GM23338 (cell line): Measurements from ENCODE around the gene CMIP. TPM values are rescaled to one million over a fixed set of nuclear protein-coding genes. Genes with fewer than 3 reads are reported as not detected.

Experiments used
- ATAC-seq: fragments of 200-7000 bp; cut with Tn5 transposase; 3 replicates; pipeline ENCODE4 v1.9.1; 2020
- DNase-seq: peaks from one replicate; pipeline ENCODE4 v3.0.0-alpha.2; 2015; ENCODE audit warnings: low spot score
- H2AFZ ChIP-seq: fragments of 200-600 bp; sonication (generic); 2 replicates; pipeline ENCODE4 v1.8.0; 2016; ENCODE audit warnings: antibody characterized with exemption, mild to moderate bottlenecking, moderate library complexity
- H3F3A ChIP-seq: fragments of 200-600 bp; sonication (generic); replicated peaks from 2 replicates; pipeline ENCODE4 v1.8.0; 2017; ENCODE audit warnings: antibody characterized with exemption, mixed run types, low read depth
- H3K27ac ChIP-seq: fragments of 200-600 bp; sonication (generic); 2 replicates; pipeline ENCODE4 v1.6.1; 2016; ENCODE audit warnings: low read depth
- H3K27me3 ChIP-seq: fragments of 200-600 bp; sonication (generic); 2 replicates; pipeline ENCODE4 v1.8.0; 2016; ENCODE audit warnings: mild to moderate bottlenecking, mixed run types, moderate library complexity; ENCODE audit not compliant: insufficient read depth
- H3K36me3 ChIP-seq: fragments of 200-600 bp; sonication (generic); 2 replicates; pipeline ENCODE4 v1.8.0; 2016; ENCODE audit warnings: mild to moderate bottlenecking; ENCODE audit not compliant: insufficient read depth
- H3K4me1 ChIP-seq: fragments of 200-600 bp; sonication (generic); 2 replicates; pipeline ENCODE4 v1.8.0; 2016; ENCODE audit warnings: mild to moderate bottlenecking, moderate library complexity; ENCODE audit not compliant: insufficient read depth
- H3K4me2 ChIP-seq: fragments of 200-600 bp; sonication (generic); 2 replicates; pipeline ENCODE4 v1.7.1; 2017; ENCODE audit warnings: mixed run types
- H3K4me3 ChIP-seq: fragments of 200-600 bp; sonication (generic); 2 replicates; pipeline ENCODE4 v1.6.1; 2016; ENCODE audit warnings: mixed run types
- H3K79me2 ChIP-seq: fragments of 200-600 bp; sonication (generic); replicated peaks from 2 replicates; pipeline ENCODE4 v1.8.0; 2017; ENCODE audit warnings: mild to moderate bottlenecking; ENCODE audit not compliant: insufficient read depth
- H3K9me2 ChIP-seq: fragments of 200-600 bp; sonication (generic); 2 replicates; pipeline ENCODE4 v1.8.0; 2017; ENCODE audit not compliant: insufficient read depth
- H4K20me1 ChIP-seq: fragments of 200-600 bp; sonication (generic); replicated peaks from 2 replicates; pipeline ENCODE4 v1.8.0; 2017; ENCODE audit warnings: mild to moderate bottlenecking; ENCODE audit not compliant: insufficient read depth
- H3K27ac Mint-ChIP-seq: 2 replicates; pipeline ENCODE4 v1.8.0; 2020; ENCODE audit warnings: inconsistent platforms, mild to moderate bottlenecking, moderate library complexity, mixed read lengths
- H3K27me3 Mint-ChIP-seq: 3 replicates; pipeline ENCODE4 v1.8.0; 2022; ENCODE audit warnings: low read depth, mild to moderate bottlenecking, moderate library complexity, mixed read lengths, inconsistent platforms; ENCODE audit not compliant: insufficient read depth, poor library complexity
- H3K36me3 Mint-ChIP-seq: 3 replicates; pipeline ENCODE4 v1.8.0; 2021; ENCODE audit warnings: low read depth, mild to moderate bottlenecking, inconsistent platforms, moderate library complexity, mixed read lengths
- H3K4me1 Mint-ChIP-seq: 3 replicates; pipeline ENCODE4 v1.8.0; 2020; ENCODE audit warnings: mild to moderate bottlenecking, inconsistent platforms, mixed read lengths
- H3K4me3 Mint-ChIP-seq: 3 replicates; pipeline ENCODE4 v1.8.0; 2021; ENCODE audit warnings: moderate library complexity, mild to moderate bottlenecking, inconsistent platforms, mixed read lengths
- H3K9me3 Mint-ChIP-seq: 3 replicates; pipeline ENCODE4 v1.8.0; 2020; ENCODE audit warnings: moderate library complexity, mild to moderate bottlenecking, inconsistent platforms, mixed read lengths
- CREB1 ChIP-seq: fragments of 250-450 bp; sonication (Bioruptor Pico); IDR thresholded peaks from 2 replicates; pipeline ENCODE4 v1.5.0; 2020; ENCODE audit warnings: low read depth, mild to moderate bottlenecking, moderate library complexity
- ETS1 ChIP-seq: IDR thresholded peaks from 2 replicates; pipeline ENCODE4 v1.6.1; 2016; ENCODE audit warnings: antibody characterized with exemption
- EZH2 ChIP-seq: fragments of 200-600 bp; sonication (generic); IDR thresholded peaks from one replicate; pipeline ENCODE4 v1.8.0; 2017; ENCODE audit warnings: antibody characterized with exemption, mild to moderate bottlenecking, low read depth; ENCODE audit not compliant: unreplicated experiment
- EZH2phosphoT487 ChIP-seq: fragments of 200-600 bp; sonication (generic); IDR thresholded peaks from one replicate; pipeline ENCODE4 v1.8.1; 2018; ENCODE audit warnings: antibody characterized with exemption; ENCODE audit not compliant: unreplicated experiment
- NANOG ChIP-seq: IDR thresholded peaks from 2 replicates; pipeline ENCODE4 v1.6.1; 2016; ENCODE audit warnings: antibody characterized with exemption, borderline replicate concordance
- POLR2AphosphoS5 ChIP-seq: IDR thresholded peaks from 2 replicates; pipeline ENCODE4 v1.6.1; 2016; ENCODE audit warnings: antibody characterized with exemption, low read depth
- STAT1 ChIP-seq: IDR thresholded peaks from one replicate; pipeline ENCODE4 v1.6.1; 2016; ENCODE audit warnings: antibody characterized with exemption; ENCODE audit not compliant: unreplicated experiment
- ZNF114 ChIP-seq: fragments of 250-450 bp; sonication (Bioruptor Pico); IDR thresholded peaks from 2 replicates; pipeline ENCODE4 v1.5.0; 2020; ENCODE audit warnings: mild to moderate bottlenecking, moderate library complexity
- ZNF331 ChIP-seq: fragments of 250-450 bp; sonication (Bioruptor Pico); IDR thresholded peaks from 2 replicates; pipeline ENCODE4 v1.5.0; 2020; ENCODE audit warnings: low read depth, mild to moderate bottlenecking, moderate library complexity
- polyA plus RNA-seq: library from polyadenylated mRNA; unstranded; fragments of >200 nt; fragmentation: Nextera tagmentation; extraction: Ambion mirVana; gene quantifications from 2 replicates; pipeline ENCODE4 v1.2.1, GENCODE V29; 2016
- total RNA-seq: library from RNA; depleted of rRNA; stranded (reverse); fragments of >200 nt; shearing (Covaris generic); gene quantifications from 2 replicates; pipeline ENCODE4 v1.2.3, GENCODE V29; 2014
- TF ChIP-seq, protein P1 (sequence below), 2 experiments: fragments of 200-600 bp in 1 of 2; sonication (generic) in 1 of 2; conservative IDR thresholded peaks; 2 replicates each; pipeline versions ENCODE4 v1.5.1 to v1.6.1; 2016 to 2017; ENCODE audit warnings: antibody characterized with exemption in 2 of 2, low read depth in 2 of 2, mild to moderate bottlenecking in 2 of 2, moderate library complexity in 1 of 2

CMIP gene
- total and polyA plus RNA-seq, 2 experiments from 2014 or later = 9.5 to 62.3 TPM

DNA sequence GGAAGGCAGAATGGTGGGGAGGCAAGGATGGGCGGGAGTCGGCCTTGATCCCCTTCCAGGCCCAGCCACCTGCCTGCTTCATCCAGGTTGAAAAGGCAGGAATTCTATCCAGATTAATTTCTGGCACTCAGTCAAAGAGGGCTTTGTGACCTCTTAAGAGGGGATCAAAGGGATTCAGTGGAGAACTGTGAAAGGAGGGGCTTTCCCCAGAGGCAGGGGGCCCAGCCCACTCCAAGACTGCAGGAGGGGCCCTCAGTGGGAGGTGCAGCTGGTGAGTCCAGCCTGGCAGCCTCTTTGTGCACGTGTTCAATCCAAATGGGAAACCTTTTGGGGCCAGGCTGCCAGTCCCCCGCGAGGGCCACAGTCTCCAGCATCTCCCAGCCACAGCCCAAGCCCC lies 186.0 kb downstream of the CMIP start:
- no peaks in the 10 kb centered on the region for H3F3A ChIP-seq
- no peaks in the 10 kb centered on the region for H3K9me2 ChIP-seq
- H4K20me1 ChIP-seq = peaks cover 4% of the 10 kb centered on the region; the same call in 1 of the 2 replicates
- no peak for DNase-seq
- H3K27ac ChIP-seq = no peak overlapping the region
- ATAC-seq = peak; percentile 14
- Mint-ChIP-seq H3K4me3 (no peak overlapping the region), H3K36me3 (no peaks in the 10 kb centered on the region; the same call in 2 of the 3 replicates), H3K27ac (peak overlapping the region; percentile 32; the same call in 1 of the 2 replicates), H3K9me3 (no peaks in the 10 kb centered on the region), H3K4me1 (peaks cover 50% of the 10 kb centered on the region), H3K27me3 (peaks cover 11% of the 10 kb centered on the region)
- no peak overlapping the region for H2AFZ ChIP-seq
- H3K27me3 ChIP-seq = no peaks in the 10 kb centered on the region
- H3K36me3 ChIP-seq = no peaks in the 10 kb centered on the region
- peaks cover 27% of the 10 kb centered on the region for H3K4me1 ChIP-seq
- H3K4me3 ChIP-seq = no peak overlapping the region
- TF ChIP-seq ETS1 (no peak), ZNF114 (no peak), EZH2phosphoT487 (no peak), POLR2AphosphoS5 (no peak), STAT1 (no peak), ZNF331 (CRISPR knock-in tag) (no peak), CREB1 (no peak), NANOG (no peak)
- TF ChIP-seq, protein P1, sequence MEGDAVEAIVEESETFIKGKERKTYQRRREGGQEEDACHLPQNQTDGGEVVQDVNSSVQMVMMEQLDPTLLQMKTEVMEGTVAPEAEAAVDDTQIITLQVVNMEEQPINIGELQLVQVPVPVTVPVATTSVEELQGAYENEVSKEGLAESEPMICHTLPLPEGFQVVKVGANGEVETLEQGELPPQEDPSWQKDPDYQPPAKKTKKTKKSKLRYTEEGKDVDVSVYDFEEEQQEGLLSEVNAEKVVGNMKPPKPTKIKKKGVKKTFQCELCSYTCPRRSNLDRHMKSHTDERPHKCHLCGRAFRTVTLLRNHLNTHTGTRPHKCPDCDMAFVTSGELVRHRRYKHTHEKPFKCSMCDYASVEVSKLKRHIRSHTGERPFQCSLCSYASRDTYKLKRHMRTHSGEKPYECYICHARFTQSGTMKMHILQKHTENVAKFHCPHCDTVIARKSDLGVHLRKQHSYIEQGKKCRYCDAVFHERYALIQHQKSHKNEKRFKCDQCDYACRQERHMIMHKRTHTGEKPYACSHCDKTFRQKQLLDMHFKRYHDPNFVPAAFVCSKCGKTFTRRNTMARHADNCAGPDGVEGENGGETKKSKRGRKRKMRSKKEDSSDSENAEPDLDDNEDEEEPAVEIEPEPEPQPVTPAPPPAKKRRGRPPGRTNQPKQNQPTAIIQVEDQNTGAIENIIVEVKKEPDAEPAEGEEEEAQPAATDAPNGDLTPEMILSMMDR (conservative IDR thresholded peaks at IDR 0.05; ENCODE audit: low read depth in 2 of 2) = no peak
- H3K79me2 ChIP-seq = peaks cover 34% of the 10 kb centered on the region
- no peak overlapping the region for H3K4me2 ChIP-seq

DNA sequence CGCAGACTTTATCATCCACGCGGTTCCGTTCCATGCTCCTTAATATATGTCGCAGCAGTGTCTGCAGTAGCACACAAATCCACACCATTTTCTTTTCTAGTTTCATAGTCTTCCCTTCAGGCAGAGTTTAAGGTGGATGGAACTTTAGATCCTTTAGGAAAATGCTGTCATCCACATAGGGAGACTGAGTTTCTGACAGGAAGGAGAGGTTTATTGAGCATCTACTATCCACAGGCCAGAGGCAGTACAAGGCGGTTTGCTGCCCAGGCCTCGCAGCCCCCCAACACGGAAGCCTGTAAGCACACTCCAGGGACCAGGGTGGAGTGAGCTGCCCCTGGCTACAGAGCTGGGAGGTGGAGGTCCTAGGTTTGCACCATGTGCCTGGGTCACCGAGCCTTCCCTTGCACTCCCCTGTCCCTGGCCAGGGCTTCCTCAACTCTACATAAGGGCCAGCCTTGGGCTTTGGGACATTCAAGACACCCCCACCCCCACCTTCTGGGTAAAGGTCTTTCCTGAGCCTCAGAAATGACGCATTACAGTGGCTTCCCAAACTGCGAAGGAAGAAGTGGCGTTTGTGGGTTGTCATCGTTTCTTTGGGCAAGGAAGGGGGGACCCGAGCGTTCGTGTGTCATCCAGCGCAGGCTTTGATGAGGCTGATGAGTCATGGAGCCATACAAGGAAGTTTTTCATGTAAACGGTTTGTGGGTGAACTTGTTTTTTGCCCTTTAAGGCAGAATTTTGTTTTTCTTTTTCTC lies 188.0 kb downstream of the CMIP start:
- Histone ChIP-seq H3K4me1 (peaks cover 29% of the 10 kb centered on the region), H3F3A (no peaks in the 10 kb centered on the region), H4K20me1 (peaks cover 4% of the 10 kb centered on the region; the same call in 1 of the 2 replicates), H3K36me3 (no peaks in the 10 kb centered on the region), H3K27ac (peak overlapping the region; percentile 64), H3K4me3 (no peak overlapping the region), H3K27me3 (no peaks in the 10 kb centered on the region), H2AFZ (no peak overlapping the region), H3K9me2 (no peaks in the 10 kb centered on the region), H3K79me2 (peaks cover 47% of the 10 kb centered on the region), H3K4me2 (peak overlapping the region; percentile 23; the same call in 1 of the 2 replicates)
- Mint-ChIP-seq H3K27ac (peak overlapping the region; percentile 89), H3K36me3 (no peaks in the 10 kb centered on the region; the same call in 1 of the 3 replicates), H3K4me1 (peaks cover 62% of the 10 kb centered on the region), H3K4me3 (no peak overlapping the region), H3K27me3 (peaks cover 11% of the 10 kb centered on the region), H3K9me3 (no peaks in the 10 kb centered on the region)
- DNase-seq (no peak), ATAC-seq (peak; percentile 4; the same call in 2 of the 3 replicates)
- no peak for TF ChIP-seq ETS1
- TF ChIP-seq STAT1 = no peak
- TF ChIP-seq, protein P1 (conservative IDR thresholded peaks at IDR 0.05; ENCODE audit: low read depth in 2 of 2) = no peak
- no peak for TF ChIP-seq EZH2
- no peak for TF ChIP-seq ZNF114
- no peak for TF ChIP-seq EZH2phosphoT487
- no peak for TF ChIP-seq POLR2AphosphoS5
